ENCODE data around the gene LMF2. TPM values are rescaled to one million over a fixed set of nuclear protein-coding genes. Genes with fewer than 3 reads are reported as not detected.

Gene LMF2
- total RNA-seq, 1 experiment from 2014 or later, result 42.4 TPM

GRCh38 chr22:50456466-50457234 is 50.9 kb downstream of the LMF2 start:
- Histone ChIP-seq H3K79me2 (ENCODE audit: low read length) (no peaks in the 10 kb centered on the region), H3F3A (ENCODE audit: low read length, unreplicated experiment) (no peaks in the 10 kb centered on the region), H3K4me2 (ENCODE audit: low read length) (no peak overlapping the region), H2AFZ (ENCODE audit: low read length) (no peak overlapping the region), H3K9me2 (replicated peaks; ENCODE audit: low read length) (no peaks in the 10 kb centered on the region), H3K36me3 (ENCODE audit: low read depth, low read length) (no peaks in the 10 kb centered on the region), H3K27me3 (ENCODE audit: low read length) (no peaks in the 10 kb centered on the region), H3K9me3 (ENCODE audit: low read length) (no peaks in the 10 kb centered on the region), H3K27ac (ENCODE audit: low read length) (no peak overlapping the region), H3K4me3 (ENCODE audit: low read length) (no peak overlapping the region), H3K9ac (ENCODE audit: low read length) (no peak overlapping the region), H4K20me1 (ENCODE audit: low read length) (no peaks in the 10 kb centered on the region), H3K4me1 (ENCODE audit: insufficient read depth, low read length) (no peaks in the 10 kb centered on the region)
- ATAC-seq, result no peak
- TF ChIP-seq CTCF (conservative IDR thresholded peaks at IDR 0.05; ENCODE audit: low read depth, low read length), result peak; percentile 42
- TF ChIP-seq EZH2 (IDR thresholded peaks at IDR 0.05; ENCODE audit: low read length, unreplicated experiment), result no peak
- no TSS peak for BruUV-seq (replicated peaks)
- no peak for DNase-seq
- ChIA-PET CTCF (no interaction called here), POLR2A (ENCODE audit: unreplicated experiment) (no interaction called here)
- intact Hi-C loops (cut with micrococcal nuclease), result no loop called here

- BruUV-seq (replicated peaks), result no TSS peak
- CTCF ChIA-PET, result no interaction called here
- intact Hi-C loops (cut with micrococcal nuclease), result no loop called here
These were observed 51.5 kb downstream of the LMF2 start for GRCh38 chr22:50456026-50456425.

More at GRCh38 chr22:50456026-50456425, 51.5 kb downstream of the LMF2 start:
- no peaks in the 10 kb centered on the region for H3K79me2 ChIP-seq (ENCODE audit: low read length)
- H3K27me3 ChIP-seq (ENCODE audit: low read length), result no peaks in the 10 kb centered on the region
- H3K9ac ChIP-seq (ENCODE audit: low read length), result no peak overlapping the region
- TF ChIP-seq EZH2 (IDR thresholded peaks at IDR 0.05; ENCODE audit: low read length, unreplicated experiment), result no peak
- TF ChIP-seq CTCF (conservative IDR thresholded peaks at IDR 0.05; ENCODE audit: low read depth, low read length), result no peak
- TF ChIP-seq EZH2phosphoT487 (IDR thresholded peaks at IDR 0.05; ENCODE audit: borderline replicate concordance, low read length), result no peak
- no peaks in the 10 kb centered on the region for H4K20me1 ChIP-seq (ENCODE audit: low read length)
- no peak overlapping the region for H3K27ac ChIP-seq (ENCODE audit: low read length)
- H3K4me1 ChIP-seq (ENCODE audit: insufficient read depth, low read length), result no peaks in the 10 kb centered on the region
- no peak for DNase-seq
- no peaks in the 10 kb centered on the region for H3F3A ChIP-seq (ENCODE audit: low read length, unreplicated experiment)
- POLR2A ChIA-PET (ENCODE audit: unreplicated experiment), result no interaction called here
- H3K9me2 ChIP-seq (replicated peaks; ENCODE audit: low read length), result no peaks in the 10 kb centered on the region
- no peak overlapping the region for H3K4me3 ChIP-seq (ENCODE audit: low read length)
- no peak overlapping the region for H3K4me2 ChIP-seq (ENCODE audit: low read length)
- H3K9me3 ChIP-seq (ENCODE audit: low read length), result no peaks in the 10 kb centered on the region
- H2AFZ ChIP-seq (ENCODE audit: low read length), result no peak overlapping the region
- no peak for ATAC-seq
- no peaks in the 10 kb centered on the region for H3K36me3 ChIP-seq (ENCODE audit: low read depth, low read length)
